ENCODE results near the gene IL15RA.
"Not testable (repeated sequence)": the region's sequence is repeated elsewhere in the genome, so short reads cannot be mapped to it uniquely, and the experiment has no call there.

The IL15RA gene

DNA sequence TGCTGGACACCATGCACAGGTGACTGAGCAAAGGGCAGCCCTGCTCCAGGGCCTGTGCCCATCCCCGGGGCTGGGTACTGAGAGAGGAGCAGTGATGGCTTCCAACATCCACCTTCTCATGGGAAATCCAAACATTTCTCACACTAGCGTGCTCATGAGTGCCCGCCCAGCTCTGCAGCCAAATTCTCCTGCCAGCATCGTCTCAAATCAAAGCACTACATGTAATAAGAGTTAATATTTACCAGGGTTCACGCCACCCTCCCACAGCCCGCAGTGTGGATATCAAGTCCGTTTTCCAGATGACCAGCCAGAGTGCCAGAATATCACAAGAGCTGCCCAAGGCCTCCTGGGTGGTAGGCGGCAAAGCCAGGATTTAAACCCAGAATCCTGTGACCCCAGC is 12.1 kb downstream of the IL15RA start:
- 98% methylated on average over 5 of the region's 8 CpGs for WGBS (ENCODE audit: insufficient coverage)
- Histone ChIP-seq H3K27ac (ENCODE audit: insufficient read depth in 1 of 2, low read depth in 1 of 2, low read length in 2 of 2, poor library complexity in 1 of 2, severe bottlenecking in 2 of 2) (no peak overlapping the region), H3K9me3 (ENCODE audit: control extremely low read depth in 1 of 5, control insufficient read depth in 4 of 5, insufficient read depth in 2 of 5, low read depth in 1 of 5, low read length in 4 of 5) (no peaks in the 10 kb centered on the region), H3K27me3 (replicated peaks in 2 of 5; ENCODE audit: control insufficient read depth in 4 of 5, insufficient read depth in 5 of 5, low read length in 4 of 5) (no peaks in the 10 kb centered on the region), H3K36me3 (ENCODE audit: control insufficient read depth in 4 of 4, insufficient read depth in 4 of 4, low read length in 3 of 4) (peaks cover 10 to 53% (median 19%) of the 10 kb centered on the region in 4 experiments), H3K4me1 (ENCODE audit: control extremely low read depth in 1 of 4, control insufficient read depth in 4 of 4, insufficient read depth in 4 of 4, low read length in 3 of 4) (no peaks in the 10 kb centered on the region), H3K4me3 (ENCODE audit: control insufficient read depth in 1 of 7, extremely low read depth in 1 of 7, insufficient read depth in 4 of 7, low read depth in 2 of 7, low read length in 6 of 7) (no peak overlapping the region)
- no peak for DNase-seq
- ChIA-PET POLR2A (no interaction called here), CTCF (interaction anchor here (0.6 to 2.1 kb wide), 2 partner anchors 11 to 422 kb away, joined by 3 to 7 read pairs; partner anchors contain the start of gene IL15RA)

DNA sequence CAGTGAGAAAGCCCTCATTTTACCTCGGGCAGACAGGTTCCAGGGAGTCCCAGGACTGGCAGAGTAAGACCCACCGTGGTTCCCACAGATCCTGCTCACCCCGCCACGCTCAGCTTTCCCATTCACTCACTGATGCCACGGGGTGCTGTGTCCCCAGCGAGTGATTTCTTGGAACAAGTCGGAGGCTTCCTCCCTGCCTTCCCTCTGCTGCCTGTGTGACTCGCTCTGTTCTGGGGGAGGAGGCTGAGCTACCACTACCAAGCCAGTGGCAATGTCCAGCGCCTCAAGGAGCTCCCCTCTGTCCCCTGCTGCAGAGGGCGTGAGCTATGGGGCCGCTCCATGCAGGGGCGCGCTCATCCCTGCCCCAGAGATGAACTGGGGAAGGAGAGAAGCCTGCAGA is 12.6 kb downstream of the IL15RA start:
- H3K9me3 ChIP-seq (ENCODE audit: control extremely low read depth in 1 of 5, control insufficient read depth in 4 of 5, insufficient read depth in 2 of 5, low read depth in 1 of 5, low read length in 4 of 5) = no peaks in the 10 kb centered on the region
- peaks cover 10 to 59% (median 21%) of the 10 kb centered on the region in 4 experiments for H3K36me3 ChIP-seq (ENCODE audit: control insufficient read depth in 4 of 4, insufficient read depth in 4 of 4, low read length in 3 of 4)
- ChIA-PET CTCF (interaction anchor here (2.1 kb wide), 1 partner anchor 12 kb away, joined by 7 read pairs; the partner anchor contains the start of gene IL15RA), POLR2A (no interaction called here)
- H3K4me1 ChIP-seq (ENCODE audit: control extremely low read depth in 1 of 4, control insufficient read depth in 4 of 4, insufficient read depth in 4 of 4, low read length in 3 of 4) = no peaks in the 10 kb centered on the region
- no peaks in the 10 kb centered on the region for H3K27me3 ChIP-seq (replicated peaks in 2 of 5; ENCODE audit: control insufficient read depth in 4 of 5, insufficient read depth in 5 of 5, low read length in 4 of 5)
- H3K27ac ChIP-seq (ENCODE audit: insufficient read depth in 1 of 2, low read depth in 1 of 2, low read length in 2 of 2, poor library complexity in 1 of 2, severe bottlenecking in 2 of 2) = no peak overlapping the region
- 94% methylated on average over 12 of the region's 13 CpGs for WGBS (ENCODE audit: insufficient coverage)
- DNase-seq = no peak
- H3K4me3 ChIP-seq (ENCODE audit: control insufficient read depth in 1 of 7, extremely low read depth in 1 of 7, insufficient read depth in 4 of 7, low read depth in 2 of 7, low read length in 6 of 7) = no peak overlapping the region

DNA sequence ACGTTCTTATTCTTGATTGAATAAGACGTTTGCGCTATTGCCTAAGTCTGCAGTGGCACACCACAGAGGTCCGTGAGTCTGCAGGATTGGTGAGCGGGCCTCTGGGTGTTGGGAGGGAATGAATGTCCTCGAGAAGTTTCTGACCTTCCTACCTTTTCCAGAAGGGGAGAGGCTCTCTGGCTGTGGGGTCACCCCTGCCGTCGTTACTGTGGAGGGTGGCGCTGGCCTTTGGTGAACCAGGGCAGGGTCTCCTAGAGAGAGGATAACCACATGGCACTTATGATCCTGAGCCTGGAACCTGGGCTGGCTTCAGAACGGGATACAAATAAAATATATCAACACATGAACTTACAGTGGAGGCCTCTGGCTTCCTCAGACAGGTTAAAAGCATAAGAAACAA is 13.8 kb downstream of the IL15RA start:
- Histone ChIP-seq H3K27ac (ENCODE audit: insufficient read depth in 1 of 2, low read depth in 1 of 2, low read length in 2 of 2, poor library complexity in 1 of 2, severe bottlenecking in 2 of 2) (no peak overlapping the region), H3K4me1 (ENCODE audit: control extremely low read depth in 1 of 4, control insufficient read depth in 4 of 4, insufficient read depth in 4 of 4, low read length in 3 of 4) (no peaks in the 10 kb centered on the region), H3K27me3 (replicated peaks in 2 of 5; ENCODE audit: control insufficient read depth in 4 of 5, insufficient read depth in 5 of 5, low read length in 4 of 5) (no peaks in the 10 kb centered on the region), H3K36me3 (ENCODE audit: control insufficient read depth in 4 of 4, insufficient read depth in 4 of 4, low read length in 3 of 4) (peaks cover 13 to 65% (median 21%) of the 10 kb centered on the region in 4 experiments), H3K9me3 (ENCODE audit: control extremely low read depth in 1 of 5, control insufficient read depth in 4 of 5, insufficient read depth in 2 of 5, low read depth in 1 of 5, low read length in 4 of 5) (no peaks in the 10 kb centered on the region), H3K4me3 (ENCODE audit: control insufficient read depth in 1 of 7, extremely low read depth in 1 of 7, insufficient read depth in 4 of 7, low read depth in 2 of 7, low read length in 6 of 7) (no peak overlapping the region)
- DNase-seq = no peak
- ChIA-PET POLR2A (no interaction called here), CTCF (interaction anchor here (1.6 kb wide), 1 partner anchor 11 kb away, joined by 3 read pairs; no protein-coding TSS in a partner anchor)
- 94% methylated on average over 10 of the region's 10 CpGs for WGBS (ENCODE audit: insufficient coverage)

DNA sequence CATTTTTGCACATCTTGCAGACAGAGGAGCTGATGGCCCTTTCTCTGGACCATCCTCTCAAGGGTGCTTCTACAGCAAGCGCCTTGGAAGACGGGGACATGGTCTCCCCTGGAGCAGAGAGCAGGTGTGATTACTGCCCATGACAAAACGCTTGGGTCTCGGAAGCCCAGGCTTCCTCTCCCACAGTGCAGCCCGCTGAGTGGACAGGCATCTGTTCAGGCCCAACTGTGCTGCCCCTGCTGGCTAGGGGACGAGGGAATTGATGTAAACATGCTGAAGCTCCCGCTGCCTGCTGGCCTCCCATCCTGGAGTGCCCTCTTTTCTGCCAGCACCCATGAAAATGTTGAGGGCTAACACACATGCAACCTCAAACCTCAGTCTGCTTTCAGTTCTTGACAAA is 14.3 kb downstream of the IL15RA start:
- Histone ChIP-seq H3K27ac (ENCODE audit: insufficient read depth in 1 of 2, low read depth in 1 of 2, low read length in 2 of 2, poor library complexity in 1 of 2, severe bottlenecking in 2 of 2) (no peak overlapping the region), H3K4me3 (ENCODE audit: control insufficient read depth in 1 of 7, extremely low read depth in 1 of 7, insufficient read depth in 4 of 7, low read depth in 2 of 7, low read length in 6 of 7) (no peak overlapping the region), H3K4me1 (ENCODE audit: control extremely low read depth in 1 of 4, control insufficient read depth in 4 of 4, insufficient read depth in 4 of 4, low read length in 3 of 4) (no peaks in the 10 kb centered on the region), H3K27me3 (replicated peaks in 2 of 5; ENCODE audit: control insufficient read depth in 4 of 5, insufficient read depth in 5 of 5, low read length in 4 of 5) (no peaks in the 10 kb centered on the region), H3K36me3 (ENCODE audit: control insufficient read depth in 4 of 4, insufficient read depth in 4 of 4, low read length in 3 of 4) (peaks cover 10 to 62% (median 18%) of the 10 kb centered on the region in 4 experiments), H3K9me3 (ENCODE audit: control extremely low read depth in 1 of 5, control insufficient read depth in 4 of 5, insufficient read depth in 2 of 5, low read depth in 1 of 5, low read length in 4 of 5) (no peaks in the 10 kb centered on the region)
- POLR2A ChIA-PET = no interaction called here
- DNase-seq = no peak
- CTCF ChIA-PET = interaction anchor here (1.6 to 1.9 kb wide), 2 partner anchors 9 to 12 kb away, joined by 3 to 5 read pairs; no protein-coding TSS in a partner anchor
- 100% methylated on average over 5 of the region's 7 CpGs for WGBS (ENCODE audit: insufficient coverage)

DNA sequence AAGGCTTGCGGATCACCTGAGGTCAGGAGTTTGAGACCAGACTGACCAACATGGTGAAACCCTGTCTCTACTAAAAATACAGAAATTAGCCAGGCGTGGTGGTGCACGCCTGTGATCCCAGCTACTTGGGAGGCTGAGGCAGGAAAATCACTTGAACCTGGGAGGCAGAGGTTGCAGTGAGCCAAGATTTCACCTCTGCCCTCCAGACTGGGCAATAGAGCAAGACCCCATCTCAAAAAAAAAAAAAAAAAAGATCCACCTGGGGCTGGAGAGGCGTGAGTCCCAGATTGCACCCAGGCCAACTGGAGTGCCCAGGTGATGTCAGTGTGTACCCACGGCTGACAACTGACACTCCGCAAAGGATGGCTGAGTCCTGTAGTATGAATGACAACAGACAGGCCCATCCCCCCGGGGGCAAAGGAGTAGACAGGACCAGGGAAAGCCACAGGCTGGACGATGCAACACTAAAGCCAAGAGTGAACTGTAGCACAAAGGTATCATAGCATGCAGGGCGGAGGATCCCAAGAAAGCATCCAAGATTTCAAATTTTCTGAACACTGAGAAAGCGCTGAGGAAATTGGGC is 14.9 kb downstream of the IL15RA start:
- DNase-seq; H3K9me3 ChIP-seq (ENCODE audit: control extremely low read depth in 1 of 5, control insufficient read depth in 4 of 5, insufficient read depth in 2 of 5, low read depth in 1 of 5, low read length in 4 of 5); POLR2A ChIA-PET; H3K4me1 ChIP-seq (ENCODE audit: control extremely low read depth in 1 of 4, control insufficient read depth in 4 of 4, insufficient read depth in 4 of 4, low read length in 3 of 4); H3K27me3 ChIP-seq (replicated peaks in 2 of 5; ENCODE audit: control insufficient read depth in 4 of 5, insufficient read depth in 5 of 5, low read length in 4 of 5); H3K27ac ChIP-seq (ENCODE audit: insufficient read depth in 1 of 2, low read depth in 1 of 2, low read length in 2 of 2, poor library complexity in 1 of 2, severe bottlenecking in 2 of 2); H3K4me3 ChIP-seq (ENCODE audit: control insufficient read depth in 1 of 7, extremely low read depth in 1 of 7, insufficient read depth in 4 of 7, low read depth in 2 of 7, low read length in 6 of 7): not testable (repeated sequence)
- CTCF ChIA-PET = interaction anchor here (1.6 to 1.9 kb wide), 2 partner anchors 9 to 12 kb away, joined by 3 to 5 read pairs; no protein-coding TSS in a partner anchor
- H3K36me3 ChIP-seq (ENCODE audit: control insufficient read depth in 4 of 4, insufficient read depth in 4 of 4, low read length in 3 of 4) = peaks cover 10 to 62% (median 18%) of the 10 kb centered on the region in 4 experiments
- WGBS (ENCODE audit: insufficient coverage) = 98% methylated on average over 8 of the region's 10 CpGs

DNA sequence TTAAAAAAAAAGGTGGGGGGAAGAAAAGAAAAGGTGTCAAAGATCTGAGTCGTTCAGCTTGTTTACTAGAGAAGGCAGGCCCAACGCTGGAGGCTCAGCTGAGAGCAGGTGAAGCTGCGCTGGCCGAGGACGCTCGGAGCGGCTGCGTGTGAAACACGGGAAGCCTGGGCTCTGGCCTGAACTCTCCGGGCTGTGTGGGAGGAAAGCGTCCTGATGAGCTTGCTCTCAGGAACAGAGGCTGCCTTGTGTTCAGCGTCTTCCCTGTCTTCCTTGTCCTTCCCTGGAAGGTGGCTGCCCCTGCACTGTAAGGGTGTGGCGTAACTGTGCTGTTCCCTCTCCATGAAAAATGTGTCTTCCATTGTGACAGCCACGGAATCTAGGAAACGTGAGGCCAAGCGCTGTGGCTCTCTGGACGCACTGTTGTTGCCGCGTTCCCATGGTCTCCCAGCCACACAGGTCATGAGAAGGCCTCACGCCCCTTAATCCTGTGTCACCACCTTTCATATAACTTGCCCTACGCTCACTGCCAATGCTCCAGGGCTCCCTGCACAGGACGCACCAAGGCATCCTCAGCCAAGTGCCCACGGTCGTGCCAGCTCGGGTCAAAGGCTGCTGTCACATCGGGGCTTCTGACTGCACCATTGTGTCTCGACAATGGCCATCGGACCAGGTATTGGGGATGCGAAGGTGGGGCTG is 15.8 kb downstream of the IL15RA start:
- no peaks in the 10 kb centered on the region for H3K4me1 ChIP-seq (ENCODE audit: control extremely low read depth in 1 of 4, control insufficient read depth in 4 of 4, insufficient read depth in 4 of 4, low read length in 3 of 4)
- H3K4me3 ChIP-seq (ENCODE audit: control insufficient read depth in 1 of 7, extremely low read depth in 1 of 7, insufficient read depth in 4 of 7, low read depth in 2 of 7, low read length in 6 of 7) = no peak overlapping the region
- DNase-seq = no peak
- H3K36me3 ChIP-seq (ENCODE audit: control insufficient read depth in 4 of 4, insufficient read depth in 4 of 4, low read length in 3 of 4) = peaks cover 10 to 62% (median 18%) of the 10 kb centered on the region in 4 experiments
- POLR2A ChIA-PET = no interaction called here
- WGBS (ENCODE audit: insufficient coverage) = 97% methylated on average over 22 of the region's 29 CpGs
- CTCF ChIA-PET = interaction anchor here (1.9 kb wide), 1 partner anchor 10 kb away, joined by 5 read pairs; no protein-coding TSS in a partner anchor
- H3K27ac ChIP-seq (ENCODE audit: insufficient read depth in 1 of 2, low read depth in 1 of 2, low read length in 2 of 2, poor library complexity in 1 of 2, severe bottlenecking in 2 of 2) = no peak overlapping the region
- H3K9me3 ChIP-seq (ENCODE audit: control extremely low read depth in 1 of 5, control insufficient read depth in 4 of 5, insufficient read depth in 2 of 5, low read depth in 1 of 5, low read length in 4 of 5) = no peaks in the 10 kb centered on the region
- no peaks in the 10 kb centered on the region for H3K27me3 ChIP-seq (replicated peaks in 2 of 5; ENCODE audit: control insufficient read depth in 4 of 5, insufficient read depth in 5 of 5, low read length in 4 of 5)

DNA sequence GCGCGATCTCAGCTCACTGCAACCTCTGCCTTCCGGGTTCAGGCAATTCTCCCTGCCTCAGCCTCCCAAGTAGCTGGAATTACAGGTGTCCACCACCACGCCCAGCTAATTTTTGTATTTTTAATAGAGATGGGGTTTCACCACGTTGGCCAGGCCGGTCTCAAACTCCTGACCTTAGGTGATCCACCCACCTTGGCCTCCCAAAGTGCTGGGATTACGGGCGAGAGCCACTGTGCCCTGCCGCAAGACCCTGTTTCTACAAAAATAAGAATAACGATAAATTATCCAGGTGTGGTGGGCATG is 16.4 kb downstream of the IL15RA start:
- H3K4me3 ChIP-seq (ENCODE audit: control insufficient read depth in 1 of 7, extremely low read depth in 1 of 7, insufficient read depth in 4 of 7, low read depth in 2 of 7, low read length in 6 of 7); H3K27me3 ChIP-seq (replicated peaks in 2 of 5; ENCODE audit: control insufficient read depth in 4 of 5, insufficient read depth in 5 of 5, low read length in 4 of 5); H3K27ac ChIP-seq (ENCODE audit: insufficient read depth in 1 of 2, low read depth in 1 of 2, low read length in 2 of 2, poor library complexity in 1 of 2, severe bottlenecking in 2 of 2); DNase-seq; POLR2A ChIA-PET; H3K4me1 ChIP-seq (ENCODE audit: control extremely low read depth in 1 of 4, control insufficient read depth in 4 of 4, insufficient read depth in 4 of 4, low read length in 3 of 4); H3K9me3 ChIP-seq (ENCODE audit: control extremely low read depth in 1 of 5, control insufficient read depth in 4 of 5, insufficient read depth in 2 of 5, low read depth in 1 of 5, low read length in 4 of 5); CTCF ChIA-PET: not testable (repeated sequence)
- WGBS (ENCODE audit: insufficient coverage) = 100% methylated on average over 3 of the region's 10 CpGs
- peaks cover 8 to 58% (median 18%) of the 10 kb centered on the region in 4 experiments for H3K36me3 ChIP-seq (ENCODE audit: control insufficient read depth in 4 of 4, insufficient read depth in 4 of 4, low read length in 3 of 4)
